IMR-90 (cell line): Measurements from ENCODE around the gene CYGB. TPM values are rescaled to one million over a fixed set of nuclear protein-coding genes. Genes with fewer than 3 reads are reported as not detected.

Experiments used
- ATAC-seq: fragments of 200-7000 bp; cut with Tn5 transposase; 2 replicates; pipeline ENCODE4 v1.9.1; 2020; ENCODE audit warnings: low read depth, mild to moderate bottlenecking, moderate library complexity
- BruUV-seq: library from RNA; stranded (reverse); fragments of 400-500 nt; replicated peaks from 2 replicates; lab custom pipeline; 2021; lab: Mats Ljungman, UMichigan
- CTCF ChIA-PET: fragments of 300-600 bp; formaldehyde crosslinking; extraction: SDS; loops from one replicate; lab custom pipeline; 2021; ENCODE audit warnings: antibody characterized with exemption; lab: Yijun Ruan, JAX
- POLR2A ChIA-PET: fragments of 300-600 bp; sonication (Branson Sonifier 250); formaldehyde crosslinking; loops from one replicate; lab custom pipeline; 2022; ENCODE audit warnings: antibody characterized with exemption; ENCODE audit not compliant: unreplicated experiment; lab: Charles Lee
- DNase-seq: peaks from one replicate; pipeline ENCODE4 v3.0.0; 2013
- H2AFZ ChIP-seq: replicated peaks from 2 replicates; pipeline ENCODE3; 2013; ENCODE audit warnings: low read length, mild to moderate bottlenecking; ENCODE audit not compliant: poor library complexity
- H2AK5ac ChIP-seq: 2 replicates; pipeline ENCODE4 v1.6.1; 2013; ENCODE audit warnings: low read depth, low read length, inconsistent platforms
- H2AK9ac ChIP-seq: replicated peaks from 2 replicates; pipeline ENCODE3; 2013; ENCODE audit warnings: mild to moderate bottlenecking, low read depth, low read length, moderate library complexity; ENCODE audit not compliant: poor library complexity
- H2BK120ac ChIP-seq: 2 replicates; pipeline ENCODE4 v1.6.1; 2013; ENCODE audit warnings: low read depth, low read length, inconsistent platforms
- H2BK15ac ChIP-seq: 3 replicates; pipeline ENCODE4 v1.6.1; 2013; ENCODE audit warnings: low read depth, low read length, inconsistent platforms
- H2BK20ac ChIP-seq: 2 replicates; pipeline ENCODE4 v1.6.1; 2013; ENCODE audit warnings: low read depth, mild to moderate bottlenecking, inconsistent platforms, low read length, moderate library complexity
- H2BK5ac ChIP-seq: 2 replicates; pipeline ENCODE4 v1.6.1; 2013; ENCODE audit warnings: mild to moderate bottlenecking, low read depth, low read length, inconsistent platforms; ENCODE audit not compliant: poor library complexity, severe bottlenecking
- H3K14ac ChIP-seq: replicated peaks from 2 replicates; pipeline ENCODE4 v1.6.1; 2013; ENCODE audit warnings: low read depth, low read length, inconsistent platforms
- H3K18ac ChIP-seq: 2 replicates; pipeline ENCODE4 v1.6.1; 2013; ENCODE audit warnings: low read depth, low read length, control low read depth
- H3K23ac ChIP-seq: 2 replicates; pipeline ENCODE4 v1.6.1; 2013; ENCODE audit warnings: low read depth, low read length, inconsistent platforms
- H3K27ac ChIP-seq: 2 replicates; pipeline ENCODE4 v1.5.1; 2013; ENCODE audit warnings: mild to moderate bottlenecking, control low read depth, low read length; ENCODE audit not compliant: insufficient read depth
- H3K27me3 ChIP-seq: 2 replicates; pipeline ENCODE4 v1.6.1; 2013; ENCODE audit warnings: low read length; ENCODE audit not compliant: control insufficient read depth, insufficient read depth
- H3K36me3 ChIP-seq: 2 replicates; pipeline ENCODE4 v1.6.1; 2013; ENCODE audit warnings: low read length, mixed read lengths; ENCODE audit not compliant: control insufficient read depth, insufficient read depth
- H3K4ac ChIP-seq: 2 replicates; pipeline ENCODE4 v1.6.1; 2013; ENCODE audit warnings: low read depth, low read length, inconsistent platforms
- H3K4me1 ChIP-seq: 2 replicates; pipeline ENCODE4 v1.6.1; 2013; ENCODE audit warnings: low read length, mixed read lengths; ENCODE audit not compliant: control insufficient read depth, insufficient read depth
- H3K4me2 ChIP-seq: 2 replicates; pipeline ENCODE4 v1.6.1; 2013; ENCODE audit warnings: low read depth, mild to moderate bottlenecking, control low read depth, low read length, moderate library complexity
- H3K4me3 ChIP-seq: 2 replicates; pipeline ENCODE4 v1.5.1; 2013; ENCODE audit warnings: low read depth, mild to moderate bottlenecking, control low read depth, low read length, moderate library complexity; ENCODE audit not compliant: insufficient read depth
- H3K56ac ChIP-seq: 2 replicates; pipeline ENCODE4 v1.6.1; 2013; ENCODE audit warnings: low read length, inconsistent platforms; ENCODE audit not compliant: insufficient read depth; ENCODE audit errors: extremely low read depth
- H3K79me1 ChIP-seq, 2 experiments: 2 replicates each; pipeline ENCODE4 v1.6.1; 2013; ENCODE audit warnings: low read length in 2 of 2, inconsistent platforms in 1 of 2, low read depth in 1 of 2
- H3K9ac ChIP-seq: 2 replicates; pipeline ENCODE4 v1.6.1; 2013; ENCODE audit warnings: low read depth, low read length, control low read depth
- H3K9me1 ChIP-seq: 2 replicates; pipeline ENCODE4 v1.6.1; 2013; ENCODE audit warnings: low read length, inconsistent platforms; ENCODE audit not compliant: insufficient read depth
- H3K9me3 ChIP-seq: 2 replicates; pipeline ENCODE4 v1.6.1; 2013; ENCODE audit warnings: low read length; ENCODE audit not compliant: control insufficient read depth, insufficient read depth
- H4K20me1 ChIP-seq: 2 replicates; pipeline ENCODE4 v1.6.1; 2013; ENCODE audit warnings: low read length, inconsistent platforms; ENCODE audit not compliant: insufficient read depth
- H4K5ac ChIP-seq: 2 replicates; pipeline ENCODE4 v1.6.1; 2013; ENCODE audit warnings: mild to moderate bottlenecking, low read depth, low read length, control low read depth
- H4K8ac ChIP-seq, 2 experiments: 2 replicates each; pipeline ENCODE4 v1.6.1; 2013; ENCODE audit warnings: low read depth in 2 of 2, low read length in 2 of 2, control low read depth in 1 of 2, inconsistent platforms in 1 of 2
- H4K91ac ChIP-seq: 2 replicates; pipeline ENCODE4 v1.6.1; 2013; ENCODE audit warnings: low read depth, low read length, inconsistent platforms; ENCODE audit not compliant: insufficient read depth
- BHLHE40 ChIP-seq: fragments of 150-350 bp; IDR thresholded peaks from 2 replicates; pipeline ENCODE4 v1.6.1; 2016; ENCODE audit warnings: mild to moderate bottlenecking, low read depth, low read length
- CEBPB ChIP-seq: IDR thresholded peaks from 2 replicates; pipeline ENCODE4 v1.6.1; 2012; ENCODE audit warnings: low read depth, low read length, improper control_type of control experiment
- CHD1 ChIP-seq: IDR thresholded peaks from 2 replicates; pipeline ENCODE4 v1.6.1; 2012; ENCODE audit warnings: low read depth, low read length, improper control_type of control experiment
- ELK1 ChIP-seq: fragments of 150-350 bp; IDR thresholded peaks from 2 replicates; pipeline ENCODE4 v1.6.1; 2016; ENCODE audit warnings: low read depth, mild to moderate bottlenecking, low read length, moderate library complexity, borderline replicate concordance
- FOS ChIP-seq: fragments of 150-350 bp; IDR thresholded peaks from 2 replicates; pipeline ENCODE4 v1.6.1; 2016; ENCODE audit warnings: low read depth, low read length
- MAZ ChIP-seq: IDR thresholded peaks from 2 replicates; pipeline ENCODE4 v1.6.1; 2012; ENCODE audit warnings: low read depth, mild to moderate bottlenecking, low read length, improper control_type of control experiment, moderate library complexity, borderline replicate concordance
- MXI1 ChIP-seq: IDR thresholded peaks from 2 replicates; pipeline ENCODE4 v1.6.1; 2012; ENCODE audit warnings: low read depth, mild to moderate bottlenecking, low read length, moderate library complexity, borderline replicate concordance
- NFE2L2 ChIP-seq: fragments of 150-350 bp; IDR thresholded peaks from 2 replicates; pipeline ENCODE4 v1.6.1; 2016; ENCODE audit warnings: low read depth, mild to moderate bottlenecking, low read length
- POLR2A ChIP-seq: IDR thresholded peaks from 2 replicates; pipeline ENCODE4 v1.6.1; 2012; ENCODE audit warnings: mild to moderate bottlenecking, low read depth, low read length
- RAD21 ChIP-seq: IDR thresholded peaks from 2 replicates; pipeline ENCODE4 v1.6.1; 2012; ENCODE audit warnings: low read length, improper control_type of control experiment
- RCOR1 ChIP-seq: IDR thresholded peaks from 2 replicates; pipeline ENCODE4 v1.6.1; 2012; ENCODE audit warnings: mild to moderate bottlenecking, low read length, improper control_type of control experiment; ENCODE audit not compliant: insufficient replicate concordance
- RFX5 ChIP-seq: IDR thresholded peaks from 2 replicates; pipeline ENCODE4 v1.8.0; 2012; ENCODE audit warnings: low read depth, mild to moderate bottlenecking, low read length, moderate library complexity
- SMC3 ChIP-seq: fragments of 150-350 bp; IDR thresholded peaks from 2 replicates; pipeline ENCODE4 v1.6.1; 2016; ENCODE audit warnings: low read depth, mild to moderate bottlenecking, antibody characterized with exemption, low read length, moderate library complexity
- WGBS, 2 experiments: methylation state at CpG; one replicate each; pipeline versions ENCODE4 v1.1.5 to v1.1.7; 2013; ENCODE audit warnings: missing lambda C conversion rate in 2 of 2; ENCODE audit not compliant: insufficient read length in 1 of 2; ENCODE audit errors: extremely low coverage in 2 of 2; 5-methylcytosine and 5-hydroxymethylcytosine counted together
- dilution Hi-C: fragments of 300-500 bp; cut with HindIII; formaldehyde crosslinking; loops from one replicate; pipeline ENCODE4 v1.14.3; 2018; ENCODE audit warnings: low sequenced_read_pairs; ENCODE audit not compliant: unreplicated experiment
- in situ Hi-C: fragments of 300-500 bp; cut with MboI; formaldehyde crosslinking; loops from 3 replicates; pipeline ENCODE4 v1.14.3; 2019; ENCODE audit warnings: low sequenced_read_pairs, inconsistent platforms, mixed read lengths
- intact Hi-C: fragments of 100-400 bp; cut with micrococcal nuclease; formaldehyde crosslinking; loops from 2 replicates; pipeline ENCODE4 v1.10.0; 2022
- polyA plus RNA-seq, 3 experiments: library from polyadenylated mRNA; depleted of rRNA; stranded (reverse); fragments of >200 nt; gene quantifications; 2 replicates each; pipeline ENCODE4 v1.2.3, GENCODE V29; 2012; ENCODE audit warnings: low replicate concordance in 1 of 3
- total RNA-seq: library from RNA; depleted of rRNA; stranded (reverse); fragments of >200 nt; gene quantifications from 2 replicates; pipeline ENCODE4 v1.2.3, GENCODE V29; 2012
- TF ChIP-seq, protein P1 (sequence below): conservative IDR thresholded peaks from 2 replicates; pipeline ENCODE4 v1.5.1; 2012; ENCODE audit warnings: mild to moderate bottlenecking, low read depth, low read length, improper control_type of control experiment

CYGB gene
- total and polyA plus RNA-seq, 2 of the 4 experiments (the other 2 are of a cell fraction), result 1.3 to 2.9 TPM

DNA sequence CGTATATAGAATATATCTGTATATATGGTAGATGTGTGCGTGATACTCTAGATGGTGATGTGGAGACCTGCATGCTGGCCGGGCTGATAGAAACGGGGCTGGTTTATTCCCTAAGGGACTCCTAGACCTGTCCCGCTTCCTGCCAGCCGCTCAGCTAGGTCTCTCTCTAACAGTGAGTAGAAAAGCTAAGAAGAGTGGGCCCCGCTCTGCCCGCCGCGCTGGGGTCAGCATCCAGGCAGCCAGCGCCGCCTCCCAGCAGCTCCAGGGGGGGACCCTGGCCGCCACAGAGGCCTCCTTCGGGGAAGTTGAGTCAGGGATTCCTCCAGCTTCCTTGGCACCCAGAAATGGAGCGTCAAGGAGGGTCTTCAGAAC is 9.4 kb downstream of the CYGB start:
- DNase-seq (peak; percentile 20), ATAC-seq (no peak)
- POLR2A ChIA-PET, result interaction anchor here (1.1 kb wide), 1 partner anchor 17 kb away, joined by 3 read pairs; no protein-coding TSS in a partner anchor
- H2BK20ac ChIP-seq, result peak overlapping the region; percentile 58
- peaks cover 25% of the 10 kb centered on the region for H3K9me1 ChIP-seq
- dilution Hi-C loops, result no loop called here
- no peaks in the 10 kb centered on the region for H3K9me3 ChIP-seq
- H4K20me1 ChIP-seq, result 0 out of 2 replicates have a peak, but pooled peaks cover 2% of the 10 kb centered on the region
- no peak overlapping the region for H3K56ac ChIP-seq
- peak overlapping the region; percentile 90; the same call in 1 of the 2 replicates for H3K18ac ChIP-seq
- no peak overlapping the region; the same call in 1 of the 2 replicates for H4K5ac ChIP-seq
- H2BK120ac ChIP-seq, result peak overlapping the region; percentile 97
- H3K27ac ChIP-seq, result peak overlapping the region; percentile 89
- peak overlapping the region; percentile 70 for H2BK5ac ChIP-seq
- peaks cover 7% of the 10 kb centered on the region; the same call in 1 of the 2 replicates for H3K36me3 ChIP-seq
- WGBS, 2 experiments, result 75% methylated on average over 7 of the region's 15 CpGs; no CpG with 5 or more reads in 1 of the 2 experiments
- BruUV-seq, result no TSS peak
- H3K14ac ChIP-seq, result peak overlapping the region; percentile 61; the same call in 1 of the 2 replicates
- no peak for TF ChIP-seq CEBPB
- no peak for TF ChIP-seq RFX5
- TF ChIP-seq BHLHE40, result no peak
- TF ChIP-seq POLR2A, result no peak
- no peak for TF ChIP-seq MAZ
- TF ChIP-seq ELK1, result no peak
- TF ChIP-seq NFE2L2, result no peak
- TF ChIP-seq, protein P1, sequence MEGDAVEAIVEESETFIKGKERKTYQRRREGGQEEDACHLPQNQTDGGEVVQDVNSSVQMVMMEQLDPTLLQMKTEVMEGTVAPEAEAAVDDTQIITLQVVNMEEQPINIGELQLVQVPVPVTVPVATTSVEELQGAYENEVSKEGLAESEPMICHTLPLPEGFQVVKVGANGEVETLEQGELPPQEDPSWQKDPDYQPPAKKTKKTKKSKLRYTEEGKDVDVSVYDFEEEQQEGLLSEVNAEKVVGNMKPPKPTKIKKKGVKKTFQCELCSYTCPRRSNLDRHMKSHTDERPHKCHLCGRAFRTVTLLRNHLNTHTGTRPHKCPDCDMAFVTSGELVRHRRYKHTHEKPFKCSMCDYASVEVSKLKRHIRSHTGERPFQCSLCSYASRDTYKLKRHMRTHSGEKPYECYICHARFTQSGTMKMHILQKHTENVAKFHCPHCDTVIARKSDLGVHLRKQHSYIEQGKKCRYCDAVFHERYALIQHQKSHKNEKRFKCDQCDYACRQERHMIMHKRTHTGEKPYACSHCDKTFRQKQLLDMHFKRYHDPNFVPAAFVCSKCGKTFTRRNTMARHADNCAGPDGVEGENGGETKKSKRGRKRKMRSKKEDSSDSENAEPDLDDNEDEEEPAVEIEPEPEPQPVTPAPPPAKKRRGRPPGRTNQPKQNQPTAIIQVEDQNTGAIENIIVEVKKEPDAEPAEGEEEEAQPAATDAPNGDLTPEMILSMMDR, result no peak
- TF ChIP-seq CHD1, result no peak
- no peak for TF ChIP-seq MXI1
- TF ChIP-seq RCOR1, result no peak
- TF ChIP-seq FOS, result no peak
- TF ChIP-seq SMC3, result no peak
- TF ChIP-seq RAD21, result no peak
- H3K23ac ChIP-seq, result no peak overlapping the region
- peak overlapping the region; percentile 82 for H2AK9ac ChIP-seq
- peak overlapping the region; percentile 99; the same call in 2 of the 3 replicates for H2BK15ac ChIP-seq
- no peak overlapping the region for H3K4me2 ChIP-seq
- H4K91ac ChIP-seq, result peak overlapping the region; percentile 92
- H3K4me3 ChIP-seq, result no peak overlapping the region
- no peaks in the 10 kb centered on the region for H3K27me3 ChIP-seq
- peak overlapping the region; percentile 62 for H2AFZ ChIP-seq
- peak overlapping the region; percentile 98 for H2AK5ac ChIP-seq
- in situ Hi-C loops, result no loop called here
- peak overlapping the region; percentile 99 for H3K4ac ChIP-seq
- H3K79me1 ChIP-seq, result peaks cover 0 to 23% of the 10 kb centered on the region in 2 experiments; a peak in 1 of 4 replicates
- intact Hi-C loops, result no loop called here
- H3K9ac ChIP-seq, result 0 out of 2 replicates have a peak overlapping the region, but pooled peaks have one; percentile 11
- peak overlapping the region; percentile 39 to 88; a peak in 3 of 4 replicates for H4K8ac ChIP-seq
- CTCF ChIA-PET, result interaction anchor here (0.5 to 2.0 kb wide), 2 partner anchors 96 to 263 kb away, joined by 3 to 6 read pairs; no protein-coding TSS in a partner anchor
- peaks cover 51% of the 10 kb centered on the region for H3K4me1 ChIP-seq
